Heart left ventricle (tissue), 13 donors: ENCODE measurements around the gene PMS2.

Experiments
- CTCF ChIP-seq, 12 donors: fragments of 200-600 bp; sonication (generic) in 4 of 12; IDR thresholded peaks; one replicate each; pipeline versions ENCODE4 v1.5.0 to v1.8.0; 2018 to 2022; ENCODE audit warnings: antibody characterized with exemption in 12 of 12, mild to moderate bottlenecking in 5 of 12
- POLR2A ChIP-seq, 2 donors: fragments of 450-650 bp; IDR thresholded peaks; one replicate each; pipeline ENCODE4 v1.6.1; 2017; ENCODE audit warnings: antibody characterized with exemption in 2 of 2, mild to moderate bottlenecking in 2 of 2, moderate library complexity in 2 of 2
- donor health status: ischemic (EF 13 %, LVEDD 7.1; RV severe dilation, severe dysfunction).
- donor health status: DM: no; HTN: yes; CAD: no.
- donor health status: DM: no; HTN: no; CAD: no.
- donor health status: ischemic (EF 25% LVEDD 6.9; RV normal size, moderate dysfunction).
- donor health status: ischemic (EF 25% LVEDD 5.7; RV mildly dilated, moderate dysfunction).
- donor health status: ischemic (EF 35%, LVEDD 5.7; RV mildly dilated, moderate dysfunction).
- donor health status: nonischemic (EF 11% LVEDD 7.7; RV severe dilation, severe dysfunction).
- donor health status: DM: yes; HTN: yes; CAD: no.
- donor health status: PGD.
- donor health status: ischemic (EF 29% LVEDD 5.4; RV normal size, mild dysfunction).
- donor health status: nonischemic (EF 23%, LVEDD 6.1; RV moderate dilation, normal function).

- TF ChIP-seq CTCF (IDR thresholded peaks at IDR 0.05) (peak in 2 of 12 donors; percentile 2 to 5), POLR2A (IDR thresholded peaks at IDR 0.05) (no peak)
These were observed 18.0 kb upstream of the PMS2 start for GRCh38 chr7:6026820-6027311.
